PC-9 (cell line): Measurements from ENCODE around the gene PBX1. TPM values are rescaled to one million over a fixed set of nuclear protein-coding genes. Genes with fewer than 3 reads are reported as not detected.

Source experiments
- BruUV-seq: library from RNA; stranded (reverse); fragments of 400-500 nt; replicated peaks from 2 replicates; lab custom pipeline; 2021; lab: Mats Ljungman, UMichigan
- CTCF ChIA-PET: fragments of 300-600 bp; sonication (Branson Sonifier 250); formaldehyde crosslinking; loops from one replicate; lab custom pipeline; 2022; ENCODE audit warnings: antibody characterized with exemption; lab: Charles Lee
- POLR2A ChIA-PET: fragments of 300-600 bp; sonication (Branson Sonifier 250); formaldehyde crosslinking; loops from one replicate; lab custom pipeline; 2022; ENCODE audit warnings: antibody characterized with exemption; ENCODE audit not compliant: unreplicated experiment; lab: Charles Lee
- DNase-seq, 2 experiments: peaks; one replicate each; pipeline versions ENCODE4 v3.0.0 to v3.0.0-alpha.2; 2015 to 2022; ENCODE audit warnings: mixed read lengths in 1 of 2
- H2AFZ ChIP-seq: fragments of 200-600 bp; sonication (generic); 2 replicates; pipeline ENCODE4 v1.8.1; 2017; ENCODE audit warnings: antibody characterized with exemption
- H3F3A ChIP-seq: fragments of 200-600 bp; sonication (generic); 2 replicates; pipeline ENCODE4 v1.8.1; 2017; ENCODE audit warnings: antibody characterized with exemption, mild to moderate bottlenecking, low read depth; ENCODE audit not compliant: insufficient read depth
- H3K27ac ChIP-seq: fragments of 200-600 bp; sonication (generic); 2 replicates; pipeline ENCODE4 v1.6.1; 2016; ENCODE audit warnings: mixed run types
- H3K27me3 ChIP-seq: fragments of 200-600 bp; sonication (generic); 2 replicates; pipeline ENCODE4 v1.6.1; 2016; ENCODE audit warnings: low read depth, mixed run types; ENCODE audit not compliant: insufficient read depth
- H3K36me3 ChIP-seq: fragments of 200-600 bp; sonication (generic); 2 replicates; pipeline ENCODE4 v1.6.1; 2016; ENCODE audit warnings: low read depth, mixed run types
- H3K4me1 ChIP-seq: fragments of 200-600 bp; sonication (generic); replicated peaks from 2 replicates; pipeline ENCODE4 v1.6.1; 2016; ENCODE audit warnings: mixed run types; ENCODE audit not compliant: insufficient read depth
- H3K4me2 ChIP-seq: fragments of 200-600 bp; sonication (generic); 2 replicates; pipeline ENCODE4 v1.6.1; 2017; ENCODE audit warnings: mixed run types
- H3K4me3 ChIP-seq: fragments of 200-600 bp; sonication (generic); 2 replicates; pipeline ENCODE4 v1.6.1; 2016; ENCODE audit warnings: mixed run types
- H3K79me2 ChIP-seq: fragments of 200-600 bp; sonication (generic); 2 replicates; pipeline ENCODE4 v1.6.1; 2017; ENCODE audit warnings: low read depth, mixed run types
- H3K9me2 ChIP-seq: fragments of 200-600 bp; sonication (generic); 2 replicates; pipeline ENCODE4 v1.8.1; 2017; ENCODE audit warnings: mild to moderate bottlenecking; ENCODE audit not compliant: insufficient read depth
- H3K9me3 ChIP-seq: fragments of 200-600 bp; sonication (generic); 2 replicates; pipeline ENCODE4 v1.8.1; 2016; ENCODE audit warnings: low read depth; ENCODE audit not compliant: insufficient read depth
- H4K20me1 ChIP-seq: fragments of 200-600 bp; sonication (generic); 2 replicates; pipeline ENCODE4 v1.8.1; 2017; ENCODE audit not compliant: insufficient read depth
- CTCF ChIP-seq: fragments of 200-600 bp; sonication (generic); conservative IDR thresholded peaks from 2 replicates; pipeline ENCODE4 v1.6.1; 2017; ENCODE audit warnings: mixed run types, antibody characterized with exemption, mild to moderate bottlenecking, moderate library complexity
- EZH2 ChIP-seq: fragments of 200-600 bp; sonication (generic); IDR thresholded peaks from 2 replicates; pipeline ENCODE4 v1.8.0; 2017; ENCODE audit warnings: antibody characterized with exemption, low read depth
- intact Hi-C: fragments of 100-400 bp; cut with micrococcal nuclease; formaldehyde crosslinking; loops from one replicate; pipeline ENCODE4 v1.10.0; 2022; ENCODE audit not compliant: unreplicated experiment
- total RNA-seq: library from RNA; stranded (reverse); gene quantifications from 2 replicates; pipeline ENCODE4 v1.2.3, GENCODE V29; 2021

The PBX1 gene
- total RNA-seq, 1 experiment from 2014 or later, result 57.7 TPM

- Histone ChIP-seq H3K4me3 (no peak overlapping the region), H3K79me2 (no peaks in the 10 kb centered on the region), H2AFZ (no peak overlapping the region), H3K27ac (no peak overlapping the region), H3K27me3 (no peaks in the 10 kb centered on the region), H3K36me3 (no peaks in the 10 kb centered on the region), H3F3A (no peaks in the 10 kb centered on the region), H4K20me1 (no peaks in the 10 kb centered on the region), H3K4me1 (no peaks in the 10 kb centered on the region), H3K4me2 (no peak overlapping the region), H3K9me2 (no peaks in the 10 kb centered on the region), H3K9me3 (no peaks in the 10 kb centered on the region)
- CTCF ChIA-PET, result no interaction called here
- DNase-seq, result no peak
- POLR2A ChIA-PET, result no interaction called here
- no TSS peak for BruUV-seq
- intact Hi-C loops, result no loop called here
- TF ChIP-seq EZH2 (no peak), CTCF (no peak)
These were observed 298.5 kb downstream of the PBX1 start for GRCh38 chr1:164857439-164857838.

GRCh38 chr1:164858096-164858632, 299.2 kb downstream of the PBX1 start:
- H3K27me3 ChIP-seq, result no peaks in the 10 kb centered on the region
- no peaks in the 10 kb centered on the region for H3F3A ChIP-seq
- H2AFZ ChIP-seq, result no peak overlapping the region
- no TSS peak for BruUV-seq
- CTCF ChIA-PET, result no interaction called here
- H3K4me3 ChIP-seq, result no peak overlapping the region
- no peaks in the 10 kb centered on the region for H3K9me2 ChIP-seq
- intact Hi-C loops, result no loop called here
- no peaks in the 10 kb centered on the region for H3K4me1 ChIP-seq
- no peaks in the 10 kb centered on the region for H3K36me3 ChIP-seq
- no peak for DNase-seq
- H3K9me3 ChIP-seq, result no peaks in the 10 kb centered on the region
- POLR2A ChIA-PET, result no interaction called here
- no peak overlapping the region for H3K4me2 ChIP-seq
- no peaks in the 10 kb centered on the region for H4K20me1 ChIP-seq
- H3K79me2 ChIP-seq, result no peaks in the 10 kb centered on the region
- TF ChIP-seq CTCF (no peak), EZH2 (no peak)
- H3K27ac ChIP-seq, result no peak overlapping the region

- intact Hi-C loops, result no loop called here
These were observed 302.6 kb downstream of the PBX1 start for GRCh38 chr1:164861632-164862031.

More at GRCh38 chr1:164861632-164862031, 302.6 kb downstream of the PBX1 start:
- Histone ChIP-seq H3K27ac (no peak overlapping the region), H3K36me3 (no peaks in the 10 kb centered on the region), H3F3A (no peaks in the 10 kb centered on the region), H3K4me3 (no peak overlapping the region), H3K4me2 (no peak overlapping the region), H3K4me1 (no peaks in the 10 kb centered on the region), H3K9me3 (no peaks in the 10 kb centered on the region), H3K27me3 (no peaks in the 10 kb centered on the region), H3K9me2 (no peaks in the 10 kb centered on the region), H4K20me1 (no peaks in the 10 kb centered on the region), H2AFZ (no peak overlapping the region), H3K79me2 (no peaks in the 10 kb centered on the region)
- CTCF ChIA-PET, result no interaction called here
- no TSS peak for BruUV-seq
- TF ChIP-seq EZH2 (no peak), CTCF (no peak)
- DNase-seq, result no peak
- POLR2A ChIA-PET, result no interaction called here
